Inflammatory macrophage treated with lipopolysaccharide for 4 hours (primary cell): ENCODE results near the gene SNX25.
"Not testable (repeated sequence)": the region's sequence is repeated elsewhere in the genome, so short reads cannot be mapped to it uniquely, and the experiment has no call there.

Source experiments
- DNase-seq: peaks from one replicate; pipeline ENCODE4 v3.0.0-alpha.2; 2020

SNX25 gene

DNA sequence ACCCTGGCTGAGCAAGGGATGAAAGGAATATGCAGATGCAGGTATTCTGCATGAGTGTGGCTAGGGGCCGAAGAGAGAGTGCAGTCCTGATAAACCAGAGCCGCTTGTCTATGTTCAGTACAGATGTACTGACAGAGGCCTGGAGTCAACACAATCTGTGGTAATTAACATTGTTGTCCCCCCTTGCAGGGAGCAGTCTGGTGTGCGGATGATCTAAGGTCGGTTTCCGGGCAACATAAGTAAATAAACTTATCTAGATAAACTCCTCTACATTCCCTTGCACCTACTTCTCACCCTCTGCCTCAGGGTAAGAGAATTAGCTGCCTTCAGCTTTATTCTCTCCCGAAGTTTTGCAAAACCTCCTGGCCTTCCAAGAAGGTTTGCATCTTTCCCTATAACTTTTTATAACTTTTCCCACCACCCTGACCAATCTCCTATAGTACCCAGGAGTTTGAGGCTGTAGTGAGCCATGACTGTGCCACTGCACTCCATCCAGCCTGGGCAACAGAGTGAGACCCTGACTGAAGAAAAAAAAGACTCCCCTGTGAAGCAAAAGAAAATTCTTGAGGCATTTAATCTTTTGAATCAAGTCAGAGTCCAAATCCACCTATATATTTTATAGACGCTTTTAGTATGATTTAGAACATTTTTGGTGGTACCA, 26.6 kb downstream of the SNX25 start:
- DNase-seq, result no peak

DNA sequence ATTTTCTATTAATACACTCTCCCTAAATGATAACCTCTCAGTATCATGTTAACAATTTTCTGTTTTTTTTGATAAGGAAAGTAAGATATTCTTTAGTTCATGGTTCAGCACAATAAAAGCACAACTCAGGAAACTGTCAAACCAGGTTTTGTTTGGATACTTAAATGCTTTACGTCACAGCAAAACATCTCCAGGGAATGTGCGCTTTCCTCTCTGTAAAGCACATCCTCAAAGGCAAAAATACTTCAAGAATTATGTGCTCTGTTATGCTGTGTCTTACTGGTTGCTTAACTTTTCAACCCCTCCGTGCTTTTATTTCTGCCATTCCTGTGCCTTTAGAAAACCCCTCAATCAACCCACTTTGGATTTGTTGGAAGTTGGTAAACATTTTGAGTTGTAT, 27.8 kb downstream of the SNX25 start:
- DNase-seq, result no peak

GRCh38 chr4:185238215-185238681, 28.9 kb downstream of the SNX25 start:
- DNase-seq, result no peak

GRCh38 chr4:185238750-185239149, 29.4 kb downstream of the SNX25 start:
- no peak for DNase-seq

GRCh38 chr4:185240486-185240885, 31.1 kb downstream of the SNX25 start:
- not testable (repeated sequence) for DNase-seq

GRCh38 chr4:185242749-185243533, 33.5 kb downstream of the SNX25 start:
- DNase-seq, result no peak

GRCh38 chr4:185243879-185244278, 34.5 kb downstream of the SNX25 start:
- no peak for DNase-seq

- DNase-seq, result no peak
Measured at GRCh38 chr4:185244763-185245162, 35.4 kb downstream of the SNX25 start.

DNA sequence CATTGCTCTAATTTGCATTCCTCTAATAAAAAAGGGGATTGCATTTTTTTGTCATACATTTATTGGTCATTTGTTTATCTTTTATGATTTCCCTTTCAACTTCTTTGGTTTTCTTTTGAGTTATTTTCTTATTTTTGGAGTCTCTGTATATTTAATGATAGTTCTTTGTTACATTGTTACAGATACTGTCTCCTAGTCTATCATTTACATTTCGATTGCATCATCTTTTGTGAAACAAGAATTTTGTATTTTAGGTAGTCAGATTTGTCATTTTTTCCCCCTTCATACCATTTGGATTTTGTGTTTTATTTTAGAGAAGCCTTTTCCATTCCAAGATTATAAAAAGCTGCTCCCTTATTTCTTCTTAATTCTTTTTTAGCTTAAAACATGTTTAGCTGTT, 37.1 kb downstream of the SNX25 start:
- no peak for DNase-seq

DNA sequence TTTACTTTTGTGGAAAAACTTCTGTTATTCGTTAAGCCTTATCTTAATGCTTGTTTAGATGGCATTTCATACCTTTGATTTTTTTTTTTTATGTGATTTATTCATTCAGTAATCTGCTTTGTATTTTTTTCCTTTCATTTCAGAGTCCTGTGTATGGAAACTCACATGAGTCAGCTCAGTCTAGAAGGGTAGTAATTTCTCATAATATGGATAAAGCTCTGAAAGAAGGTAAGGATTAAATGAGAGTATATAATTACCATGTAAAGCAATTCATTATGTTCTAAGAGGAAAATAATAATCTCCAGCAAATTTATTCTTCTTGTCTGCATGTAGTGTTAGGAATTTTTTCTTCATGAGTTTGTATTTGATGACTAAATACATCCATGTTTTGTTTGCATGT, 37.8 kb downstream of the SNX25 start:
- DNase-seq, result no peak

DNA sequence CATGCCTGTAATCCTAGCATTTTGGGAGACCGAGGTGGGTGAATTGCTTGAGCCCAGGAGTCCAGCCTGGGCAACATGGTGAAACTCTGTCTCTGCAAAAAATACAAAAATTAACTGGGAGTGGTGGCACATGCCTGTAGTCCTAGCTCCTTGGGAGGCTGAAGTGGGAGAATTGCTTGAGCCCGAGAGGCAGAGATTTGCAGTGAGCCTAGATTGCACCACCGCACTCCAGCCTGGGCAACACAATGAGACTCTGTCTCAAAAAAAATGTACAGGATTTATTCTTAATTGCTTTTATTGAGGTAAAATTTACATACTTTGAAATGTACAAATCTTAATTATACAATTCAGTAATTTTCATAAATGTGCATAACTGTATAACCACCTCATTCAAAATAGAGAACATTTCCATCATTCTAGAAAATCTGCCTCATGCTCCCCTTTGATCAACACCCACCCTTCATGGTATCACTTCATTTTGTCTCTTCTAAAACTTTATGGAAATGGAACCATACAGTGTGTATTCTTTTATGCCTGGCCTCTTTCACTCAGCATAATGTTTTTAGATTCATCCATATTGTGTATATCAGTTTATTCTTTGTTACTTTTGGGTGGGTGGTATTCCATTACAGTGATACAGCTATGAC, 39.1 kb downstream of the SNX25 start:
- DNase-seq, result no peak

DNA sequence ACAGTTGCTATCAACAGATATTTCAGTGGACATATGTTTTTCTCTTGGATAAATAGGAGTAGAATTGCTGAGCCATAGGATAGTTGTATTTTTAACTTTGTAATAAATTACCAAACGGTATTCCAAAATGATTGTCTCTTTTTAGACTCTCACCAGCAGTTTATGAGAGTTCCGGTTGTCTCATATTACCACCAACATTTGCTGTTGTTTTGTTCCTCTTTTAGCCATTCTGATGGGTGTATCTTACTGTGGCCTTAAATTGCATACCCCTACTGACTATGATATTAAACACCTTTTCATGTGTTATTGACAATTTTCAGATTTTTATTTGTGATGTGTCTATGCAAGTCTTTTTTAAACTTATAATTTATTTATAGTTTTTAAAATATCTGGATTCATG, 39.7 kb downstream of the SNX25 start:
- no peak for DNase-seq

DNA sequence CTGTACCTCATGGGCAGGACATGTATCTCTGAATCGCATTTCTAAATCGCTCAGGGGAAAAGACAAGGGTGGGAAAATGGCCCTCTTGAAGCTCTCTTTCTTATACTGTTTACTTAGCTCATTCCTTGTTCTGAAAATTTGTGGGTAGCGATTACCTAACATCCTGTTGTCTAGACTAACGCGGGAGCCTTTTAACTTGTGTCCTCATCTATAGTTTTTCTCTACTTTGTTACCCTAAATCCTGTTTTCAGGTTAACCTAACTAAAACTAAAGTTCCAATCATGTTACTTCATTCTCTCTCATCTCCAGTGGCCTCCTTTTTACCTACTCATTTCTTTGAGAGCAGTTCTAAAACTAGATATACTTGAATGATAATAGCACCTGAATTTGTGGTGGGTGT, 45.0 kb downstream of the SNX25 start:
- DNase-seq, result no peak

- no peak for DNase-seq
Measured at GRCh38 chr4:185255868-185256267, 46.5 kb downstream of the SNX25 start.

DNA sequence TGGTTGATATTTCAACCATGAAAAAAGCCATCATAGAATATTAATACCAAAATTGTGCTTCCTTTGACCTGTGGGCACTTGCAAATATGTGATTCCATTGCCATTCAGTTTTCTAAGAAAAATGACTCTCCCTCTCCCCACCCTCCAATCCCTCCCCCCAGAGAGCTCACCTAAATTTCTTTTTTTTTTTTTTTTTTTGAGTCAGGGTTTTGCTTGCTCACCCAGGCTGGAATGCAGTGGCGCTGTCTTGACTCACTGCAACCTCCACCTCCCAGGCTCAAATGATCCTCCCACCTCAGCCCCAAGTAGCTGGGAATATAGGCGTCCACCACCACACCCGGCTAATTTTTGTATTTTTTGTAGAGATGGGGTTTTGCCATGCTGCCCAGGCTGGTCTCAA, 47.0 kb downstream of the SNX25 start:
- DNase-seq, result no peak

DNA sequence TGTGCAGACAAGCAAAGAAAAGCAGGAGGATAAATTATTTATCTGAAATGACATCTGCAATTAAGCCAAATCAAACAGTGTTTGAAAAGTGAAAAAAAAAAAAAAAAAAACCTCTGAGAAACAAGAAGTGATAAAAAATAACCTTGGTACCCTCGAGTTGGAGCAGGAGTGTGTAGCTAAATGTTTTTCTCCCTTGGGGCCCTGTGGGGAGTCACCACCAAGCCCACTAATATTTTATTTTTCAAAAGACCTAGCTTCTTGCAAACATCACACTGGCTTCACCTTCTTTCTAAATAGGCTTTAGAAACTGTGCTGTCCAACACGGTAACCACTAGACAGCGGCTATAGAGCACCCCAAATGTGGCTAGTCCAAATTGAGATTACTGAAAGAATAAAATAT, 47.7 kb downstream of the SNX25 start:
- DNase-seq, result no peak

DNA sequence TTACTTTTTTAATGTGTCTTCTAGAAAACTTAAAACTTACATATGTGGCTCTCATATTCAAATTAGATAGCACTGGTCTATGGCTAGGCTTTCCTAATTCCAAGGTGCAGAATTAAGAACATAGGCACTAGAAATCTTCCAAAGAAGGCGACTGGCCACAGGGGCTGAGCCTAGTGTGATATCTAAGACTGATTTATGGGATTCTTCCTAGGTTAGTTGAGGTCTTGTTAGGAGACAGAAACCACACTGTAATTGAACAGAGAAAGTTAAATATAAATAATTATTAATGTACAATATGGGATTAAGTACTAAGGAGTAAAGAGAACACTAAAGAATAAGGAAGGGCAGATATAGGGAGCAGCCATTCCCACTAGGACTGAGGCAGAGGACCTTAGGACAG, 48.3 kb downstream of the SNX25 start:
- no peak for DNase-seq

DNA sequence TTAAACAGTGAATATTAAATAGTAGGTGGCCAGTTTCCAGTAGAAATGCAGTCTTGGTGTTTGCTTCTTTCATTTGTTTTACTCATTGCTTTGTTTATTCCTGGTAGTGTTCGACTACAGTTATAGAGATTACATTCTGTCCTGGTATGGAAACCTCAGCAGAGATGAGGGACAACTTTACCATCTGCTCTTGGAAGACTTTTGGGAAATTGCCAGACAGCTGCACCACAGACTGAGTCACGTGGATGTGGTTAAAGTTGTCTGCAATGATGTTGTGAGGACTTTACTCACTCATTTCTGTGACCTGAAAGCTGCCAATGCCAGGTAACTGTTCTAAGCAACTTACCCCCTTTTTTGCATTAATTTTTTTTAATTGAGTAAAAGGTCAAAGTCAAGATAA, 49.3 kb downstream of the SNX25 start:
- not testable (repeated sequence) for DNase-seq

- no peak for DNase-seq
Measured at GRCh38 chr4:185259719-185260118, 50.3 kb downstream of the SNX25 start.

- no peak for DNase-seq
Measured at GRCh38 chr4:185261946-185262345, 52.5 kb downstream of the SNX25 start.

DNA sequence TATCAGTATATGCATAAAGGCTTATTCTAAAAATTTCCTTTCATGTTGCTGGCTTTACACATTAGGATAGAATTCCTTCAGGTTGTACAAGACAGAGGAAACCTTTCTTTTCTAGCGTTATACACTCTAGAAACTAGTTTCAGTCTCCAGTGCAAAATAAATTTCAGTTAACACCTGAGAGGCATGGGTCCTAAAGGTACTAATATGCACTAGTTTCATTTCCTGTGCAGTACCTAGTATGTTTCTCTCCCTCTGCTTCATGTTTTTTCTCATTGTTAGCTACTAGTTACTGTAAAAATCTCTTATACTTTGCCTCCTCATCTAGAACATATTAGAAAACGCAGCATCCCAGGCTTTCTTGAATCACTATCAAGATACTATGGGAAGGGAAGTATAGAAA, 54.0 kb downstream of the SNX25 start:
- no peak for DNase-seq

DNA sequence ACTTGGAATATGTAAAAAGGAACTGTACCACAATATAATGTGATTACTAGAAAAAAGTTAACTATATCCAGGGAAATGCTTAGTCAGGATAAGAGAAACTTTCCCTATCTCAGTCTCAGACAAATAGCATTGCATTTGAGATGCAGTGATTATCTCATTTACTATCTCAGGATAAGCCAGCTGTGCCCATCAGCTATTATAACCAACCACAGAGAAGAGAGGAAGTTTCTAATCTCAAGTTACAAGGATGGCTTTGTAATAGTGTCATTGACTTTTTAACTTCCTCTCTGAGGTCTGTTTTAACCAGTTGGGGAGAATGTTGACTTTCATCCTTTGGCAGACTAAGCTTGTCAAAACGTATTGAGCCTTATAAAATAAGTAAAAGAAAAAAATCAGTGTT, 56.5 kb downstream of the SNX25 start:
- peak; percentile 3 for DNase-seq

GRCh38 chr4:185269286-185269685, 59.9 kb downstream of the SNX25 start:
- no peak for DNase-seq

DNA sequence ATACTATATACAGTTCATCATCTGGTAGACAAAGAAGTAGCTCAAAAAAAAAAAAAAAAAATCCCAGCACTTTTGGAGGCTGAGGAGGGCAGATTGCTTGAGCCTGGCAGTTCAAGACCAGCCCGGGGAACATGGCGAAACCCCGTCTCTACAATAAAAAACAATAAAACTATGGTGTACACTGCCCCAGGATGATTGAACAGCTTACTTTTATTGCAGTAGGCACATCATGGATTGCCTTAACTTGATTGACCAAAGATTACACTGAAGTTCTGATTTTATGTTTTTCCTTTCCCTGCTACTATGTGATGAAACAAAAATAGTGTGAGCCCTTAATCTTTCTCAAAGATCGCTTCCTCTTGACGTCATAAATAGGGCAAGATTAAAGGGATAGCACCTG, 60.6 kb downstream of the SNX25 start:
- no peak for DNase-seq
